HCEC 1CT (cell line): Measurements from ENCODE around the gene HDLBP.
"Not testable (repeated sequence)": the region's sequence is repeated elsewhere in the genome, so short reads cannot be mapped to it uniquely, and the experiment has no call there.

Experiments used
- DNase-seq: peaks from one replicate; pipeline ENCODE4 v3.0.0-alpha.2; 2017

The HDLBP gene

DNA sequence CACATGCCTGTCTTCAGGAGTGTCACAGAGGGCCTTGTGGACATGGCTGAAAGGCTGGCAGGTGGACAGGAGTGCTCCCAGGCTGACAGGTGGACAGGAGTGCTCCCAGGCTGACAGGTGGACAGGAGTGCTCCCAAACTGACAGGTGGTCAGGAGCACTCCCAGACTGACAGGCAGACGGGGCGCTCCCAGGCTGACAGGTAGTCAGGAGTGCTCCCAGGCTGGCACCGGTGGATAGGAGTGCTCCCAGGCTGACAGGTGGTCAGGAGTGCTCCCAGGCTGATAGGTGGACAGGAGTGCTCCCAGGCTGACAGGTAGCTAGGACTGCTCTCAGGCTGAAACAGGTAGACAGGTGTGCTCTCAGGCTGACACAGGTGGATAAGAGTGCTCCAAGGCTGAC lies 110.4 kb downstream of the HDLBP start:
- DNase-seq, result no peak

DNA sequence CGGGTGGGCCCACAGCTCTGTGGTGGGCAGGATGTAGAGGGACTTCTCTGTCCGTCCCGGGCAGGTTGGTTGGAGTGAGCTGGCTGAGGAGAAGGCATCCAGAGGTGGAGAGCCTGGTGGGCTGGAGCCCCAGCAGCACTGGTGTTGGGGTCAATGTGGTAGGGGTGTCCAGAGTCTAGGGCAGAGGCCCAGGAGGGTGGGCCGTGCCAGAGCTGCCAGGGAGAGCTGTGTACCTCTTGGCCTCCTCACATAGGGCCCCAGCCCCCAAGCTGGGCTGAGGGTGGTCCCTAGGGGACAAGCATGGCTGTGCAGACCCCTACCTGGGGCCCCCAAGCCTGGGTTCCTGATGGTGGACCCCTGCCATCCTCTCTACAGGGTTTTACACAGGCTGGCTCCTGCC lies 111.0 kb downstream of the HDLBP start:
- no peak for DNase-seq

DNA sequence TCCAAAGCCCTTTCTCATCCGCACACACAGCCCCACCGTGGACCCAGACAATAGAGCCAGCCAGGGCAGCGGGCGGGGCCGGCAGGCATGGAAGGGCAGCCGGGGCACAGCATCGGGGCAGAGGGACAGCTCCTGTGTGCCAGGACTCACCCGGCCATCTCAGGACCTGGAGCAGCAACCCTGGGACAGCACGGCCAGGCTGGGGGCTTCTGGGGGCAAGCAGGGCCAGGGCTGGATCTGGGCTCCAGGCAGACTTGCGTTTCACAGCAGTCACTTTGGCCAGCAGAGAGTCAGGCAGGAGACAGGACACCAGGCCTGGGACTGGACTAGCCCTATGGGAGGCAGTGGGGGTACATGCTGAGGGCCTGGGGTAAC lies 111.5 kb downstream of the HDLBP start:
- DNase-seq, result no peak

DNA sequence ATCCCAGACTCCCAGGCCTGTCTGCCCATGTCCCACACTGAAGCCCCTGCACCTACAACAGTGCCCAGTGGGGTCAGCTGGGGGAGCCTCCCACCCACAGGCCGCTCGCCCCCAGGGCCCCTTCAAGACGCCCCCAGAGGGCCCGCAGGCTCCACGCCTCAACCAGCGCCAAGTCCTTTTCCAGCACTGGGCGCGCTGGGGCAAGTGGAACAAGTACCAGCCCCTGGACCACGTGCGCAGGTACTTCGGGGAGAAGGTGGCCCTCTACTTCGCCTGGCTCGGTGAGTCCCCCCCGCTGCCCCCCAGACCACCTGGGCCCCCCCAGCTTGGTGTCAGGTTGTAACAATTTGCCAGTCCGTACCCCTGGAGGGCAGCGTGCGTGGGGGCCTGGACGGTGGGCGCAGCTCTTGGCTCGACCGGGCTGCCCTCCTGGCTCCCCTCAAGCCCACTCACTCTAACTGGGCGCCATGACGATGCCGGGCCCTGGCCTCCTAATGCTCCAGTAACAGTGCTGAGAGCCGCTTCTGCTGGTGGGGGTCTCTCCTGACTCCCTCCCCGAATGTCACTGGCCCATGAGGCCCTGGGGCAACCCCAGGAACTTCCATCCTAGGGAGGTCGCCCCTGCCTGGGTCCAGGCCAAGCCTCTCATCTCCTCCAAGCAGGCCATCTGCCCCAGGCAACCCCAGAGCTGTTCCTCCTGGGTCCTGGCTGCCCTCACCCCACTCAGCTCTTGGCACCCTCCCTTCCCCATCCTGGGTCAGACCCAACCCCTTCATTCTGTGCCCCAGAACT lies 112.1 kb downstream of the HDLBP start:
- no peak for DNase-seq

DNA sequence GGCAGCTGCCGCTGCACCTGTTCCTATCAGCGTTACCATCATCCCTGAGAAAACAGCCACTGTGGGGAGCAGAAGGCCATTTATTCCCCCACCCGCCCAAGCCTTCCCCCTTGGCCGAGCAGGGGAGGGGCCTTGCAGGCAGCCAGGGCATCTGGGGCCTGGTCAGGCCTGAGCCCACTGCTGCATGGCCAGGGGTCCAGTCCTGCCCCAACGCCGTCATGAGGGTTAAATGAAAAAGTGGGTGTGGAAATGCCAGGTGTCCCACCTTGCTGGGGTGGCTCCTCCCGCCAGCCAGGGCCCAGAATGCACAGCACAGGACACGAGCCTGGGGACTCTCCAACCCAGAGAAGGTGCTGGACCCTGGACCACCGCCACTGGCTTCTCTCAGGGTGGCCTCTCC lies 112.8 kb downstream of the HDLBP start:
- DNase-seq, result no peak

DNA sequence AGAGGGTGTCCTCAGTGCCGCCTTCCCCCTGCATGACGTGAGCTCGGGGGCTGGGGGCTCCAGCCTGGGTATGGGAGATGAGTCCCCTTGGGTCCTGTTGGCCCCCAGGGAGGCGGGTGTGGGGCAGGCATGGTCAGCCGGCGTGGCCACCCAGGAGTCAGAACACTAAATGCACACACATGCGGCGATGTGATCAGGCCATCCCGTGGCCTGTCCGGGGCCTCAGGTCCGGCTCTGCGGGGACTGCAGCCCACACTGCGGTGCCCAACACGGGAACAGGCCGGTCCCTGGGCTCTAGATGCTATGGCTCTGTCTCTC lies 113.2 kb downstream of the HDLBP start:
- no peak for DNase-seq

DNA sequence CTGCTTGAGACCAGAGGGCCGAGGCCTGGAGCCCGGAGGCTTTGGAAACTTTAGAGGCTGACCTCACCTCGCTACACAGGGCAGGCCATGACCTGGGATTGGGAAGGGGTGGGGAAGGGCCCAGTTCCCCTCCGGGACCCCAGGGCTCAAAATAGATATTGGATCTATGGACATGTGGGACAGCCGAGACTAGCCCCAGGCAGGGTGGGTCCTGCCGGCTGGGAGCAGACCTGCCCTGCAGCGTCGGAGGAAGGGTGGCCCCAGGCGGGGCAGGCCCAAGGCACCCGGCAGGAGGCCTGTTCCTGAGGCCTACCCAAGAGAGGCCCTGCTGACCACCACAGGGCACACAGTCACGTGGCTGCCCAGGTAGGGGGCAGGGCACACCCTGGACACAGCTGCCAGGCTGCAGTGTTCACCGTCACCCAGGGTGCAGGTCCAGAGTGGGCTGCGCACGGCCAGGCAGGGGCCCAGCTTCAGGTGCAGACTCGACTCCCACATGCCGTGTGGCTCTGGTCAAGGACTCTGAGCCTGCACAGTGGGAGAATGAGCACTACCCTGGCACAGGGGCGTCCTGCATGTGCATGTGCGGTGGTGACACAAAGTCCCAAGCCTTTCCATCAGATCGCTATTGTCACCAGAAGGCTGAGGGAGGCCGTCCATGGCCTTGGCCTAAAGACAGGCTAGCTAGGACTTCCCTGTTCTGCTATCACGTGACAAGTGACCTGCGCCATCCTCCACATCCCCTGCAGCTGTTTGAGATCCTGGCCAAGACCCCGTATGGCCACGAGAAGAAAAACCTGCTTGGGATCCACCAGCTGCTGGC lies 113.8 kb downstream of the HDLBP start:
- DNase-seq, result no peak

DNA sequence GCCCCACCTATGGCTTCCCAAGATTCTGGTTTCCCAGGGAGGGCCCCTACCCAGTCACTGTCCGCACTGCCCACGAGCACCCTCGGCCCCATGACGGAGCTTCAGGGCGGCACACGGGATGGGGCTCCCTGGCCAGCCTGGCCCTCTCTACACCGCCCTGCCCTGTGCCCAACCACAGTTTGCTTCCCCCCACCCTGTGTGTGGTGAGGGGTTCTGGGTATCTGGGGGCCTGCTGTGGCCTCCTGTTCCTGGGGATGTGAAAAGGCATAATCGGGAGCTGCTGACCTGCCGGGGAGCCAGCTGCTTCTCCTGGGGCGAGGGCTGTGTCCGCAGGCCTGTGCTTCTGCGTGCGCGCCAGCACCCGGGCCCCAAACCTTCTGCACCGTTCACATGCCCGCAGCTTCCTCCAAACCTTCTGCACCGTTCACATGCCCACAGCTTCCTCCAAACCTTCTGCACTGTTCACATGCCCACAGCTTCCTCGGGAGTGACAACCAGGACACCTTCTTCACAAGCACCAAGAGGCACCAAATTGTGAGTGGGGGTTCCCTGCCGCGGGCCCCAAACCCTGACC lies 114.6 kb downstream of the HDLBP start:
- no peak for DNase-seq

DNA sequence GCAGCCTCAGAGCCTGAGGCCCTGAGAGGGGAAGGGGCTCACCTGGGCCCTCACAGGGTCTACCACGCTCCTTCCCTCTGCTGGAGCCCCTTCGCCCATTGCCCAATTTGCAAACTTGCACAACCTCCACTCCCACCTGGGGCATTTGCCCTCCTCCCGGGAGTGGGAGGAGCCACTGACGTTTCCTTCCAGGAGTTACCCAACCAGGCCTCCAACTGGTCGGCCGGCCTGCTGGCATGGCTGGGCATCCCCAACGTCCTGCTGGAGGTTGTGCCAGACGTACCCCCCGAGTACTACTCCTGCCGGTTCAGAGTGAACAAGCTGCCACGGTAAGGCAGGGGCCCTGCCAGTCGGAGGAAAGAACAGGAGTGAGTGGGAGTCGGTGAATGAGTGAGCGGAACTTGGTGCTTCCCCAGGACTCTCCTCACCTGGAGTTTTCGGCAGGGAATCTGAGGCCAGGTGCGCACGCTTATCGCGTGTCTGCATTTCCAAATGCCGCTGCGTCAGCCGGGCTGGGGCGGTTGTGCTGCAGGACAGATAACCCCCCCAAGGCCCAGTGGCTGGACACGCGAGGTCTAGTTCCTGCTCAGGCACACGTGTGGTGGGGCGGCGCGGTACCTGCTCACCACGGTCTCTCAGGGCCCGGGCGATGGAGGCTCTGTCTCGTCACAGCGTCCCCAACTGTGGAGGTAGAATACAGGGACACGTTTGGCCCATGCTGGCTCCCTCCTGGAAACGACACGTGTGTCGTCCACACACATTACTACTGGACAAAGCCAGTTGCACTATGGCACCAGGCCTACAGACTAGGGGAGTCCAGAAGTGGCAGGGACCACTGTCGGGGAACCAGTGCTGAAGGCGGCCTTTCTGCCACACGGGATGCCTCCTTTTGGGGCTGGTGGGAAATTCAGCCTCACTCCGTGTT lies 115.3 kb downstream of the HDLBP start:
- no peak for DNase-seq

DNA sequence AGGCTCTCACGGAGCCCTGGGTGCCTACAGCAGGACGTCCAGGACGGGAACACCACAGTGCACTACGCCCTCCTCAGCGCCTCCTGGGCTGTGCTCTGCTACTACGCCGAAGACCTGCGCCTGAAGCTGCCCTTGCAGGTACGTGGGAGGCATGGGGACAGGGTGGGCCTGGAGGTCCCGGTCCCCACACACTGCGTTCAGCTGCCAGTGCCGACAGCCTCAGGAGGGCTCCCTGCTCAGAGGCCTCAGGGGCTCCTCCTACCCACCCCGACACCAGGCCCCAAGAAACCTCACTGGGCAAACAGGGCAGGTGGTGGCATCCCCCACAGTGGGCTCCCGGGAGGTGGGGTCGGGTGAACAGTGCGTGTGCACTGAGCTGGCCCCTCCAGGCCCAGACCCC lies 116.2 kb downstream of the HDLBP start:
- no peak for DNase-seq

DNA sequence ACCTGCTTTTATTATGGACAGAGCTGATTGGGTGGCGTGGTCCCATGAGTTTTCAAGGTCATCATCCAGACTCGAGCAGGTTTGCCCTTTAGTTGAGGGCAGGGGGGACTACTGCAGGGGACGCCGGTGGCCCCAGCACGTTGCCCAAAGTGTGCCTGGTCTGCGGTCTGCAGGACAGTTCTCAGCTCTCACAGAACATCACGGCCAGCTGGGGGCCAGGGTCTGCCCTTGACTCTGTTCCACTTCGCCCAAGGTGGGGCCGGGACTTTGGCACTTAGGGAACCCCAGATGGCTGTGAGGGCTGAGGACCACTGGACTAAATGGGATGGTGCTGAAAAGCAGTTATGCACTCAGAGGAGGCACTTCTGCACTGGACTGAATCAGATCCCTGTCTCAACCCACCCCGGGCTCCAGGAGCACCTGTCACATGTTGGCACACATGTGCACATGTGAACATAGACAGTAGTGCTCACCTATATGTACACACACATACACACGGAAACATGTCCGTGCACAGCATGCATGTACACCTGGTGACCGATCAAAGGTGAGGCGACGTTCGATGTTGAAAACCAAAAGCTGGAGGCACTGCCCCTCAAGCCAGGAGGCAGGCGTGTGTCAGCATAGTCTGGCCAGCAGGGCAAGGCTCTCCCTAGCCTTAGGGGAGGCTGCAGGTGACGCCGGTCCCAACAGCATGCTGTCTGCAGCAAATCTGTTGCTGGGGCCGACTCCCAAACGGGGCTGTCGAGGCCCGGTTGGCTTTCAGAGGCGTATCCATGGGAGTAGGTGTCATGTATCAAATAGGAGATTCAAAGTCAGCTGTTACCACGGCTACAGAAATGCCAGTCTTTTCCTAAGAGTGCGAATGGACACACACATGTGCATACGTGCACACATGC lies 116.8 kb downstream of the HDLBP start:
- no peak for DNase-seq

DNA sequence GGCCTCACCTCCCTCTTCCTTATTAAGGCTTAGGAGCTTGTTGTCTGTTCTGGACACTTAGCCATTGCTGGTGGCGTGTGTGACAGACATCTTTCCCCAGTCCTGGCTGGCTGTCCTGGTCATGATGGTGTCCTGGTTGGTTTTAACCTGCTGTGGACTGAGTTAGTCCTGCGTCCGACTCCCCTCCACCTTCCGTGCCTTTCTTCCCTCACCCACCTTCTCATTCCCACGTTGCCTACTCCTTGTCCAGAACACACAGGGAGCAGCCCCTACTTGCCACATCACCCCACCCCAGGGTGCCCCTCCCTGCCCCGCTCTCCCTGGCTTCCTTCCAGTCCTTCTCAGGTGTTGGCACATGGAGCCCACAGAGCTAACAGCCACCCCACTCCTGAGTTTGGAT lies 117.5 kb downstream of the HDLBP start:
- no peak for DNase-seq

DNA sequence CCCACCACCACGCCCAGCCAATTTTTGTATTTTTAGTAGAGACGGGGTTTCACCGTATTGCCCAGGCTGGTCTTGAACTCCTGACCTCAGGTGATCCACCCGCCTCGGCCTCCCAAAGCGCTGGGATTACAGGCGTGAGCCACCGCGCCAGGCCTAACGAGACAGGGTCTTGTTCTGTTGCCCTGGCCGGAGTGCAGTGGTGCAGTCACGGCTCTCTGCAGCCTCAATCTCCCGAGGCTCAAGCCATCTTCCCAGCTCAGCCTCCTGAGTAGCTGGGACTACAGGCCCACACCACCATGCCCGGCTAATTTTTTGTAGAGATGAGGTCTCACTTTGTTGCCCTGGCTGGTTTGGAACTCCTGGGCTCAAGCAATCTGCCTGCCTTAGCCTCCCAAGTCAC lies 118.2 kb downstream of the HDLBP start:
- DNase-seq, result not testable (repeated sequence)

DNA sequence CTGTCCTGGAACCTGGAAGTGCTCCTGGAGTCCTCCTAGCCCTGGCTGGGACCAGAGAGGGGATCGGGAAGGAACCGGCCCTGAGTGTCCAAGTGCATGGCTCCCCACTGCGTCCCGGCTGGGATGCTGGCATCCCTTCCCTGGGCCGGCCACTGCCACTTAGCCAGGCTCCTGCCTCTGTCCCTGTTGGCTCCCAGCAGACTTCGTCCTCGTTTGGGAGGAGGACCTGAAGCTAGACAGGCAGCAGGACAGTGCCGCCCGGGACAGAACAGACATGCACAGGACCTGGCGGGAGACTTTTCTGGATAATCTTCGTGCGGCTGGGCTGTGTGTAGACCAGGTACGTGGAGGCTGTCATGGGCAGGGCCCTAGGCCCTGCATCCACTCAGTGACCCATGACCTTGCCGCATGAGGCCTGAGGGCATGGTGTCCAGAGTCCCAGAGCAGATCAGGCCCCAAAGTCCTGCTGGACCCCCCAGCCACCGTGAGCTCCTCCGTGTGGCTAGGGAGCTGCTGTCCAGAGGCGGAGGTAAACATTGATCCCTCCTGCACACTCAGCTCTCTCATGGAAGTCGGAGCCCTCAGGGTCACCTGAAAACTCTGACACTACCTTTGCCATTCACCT lies 119.9 kb downstream of the HDLBP start:
- DNase-seq, result no peak

DNA sequence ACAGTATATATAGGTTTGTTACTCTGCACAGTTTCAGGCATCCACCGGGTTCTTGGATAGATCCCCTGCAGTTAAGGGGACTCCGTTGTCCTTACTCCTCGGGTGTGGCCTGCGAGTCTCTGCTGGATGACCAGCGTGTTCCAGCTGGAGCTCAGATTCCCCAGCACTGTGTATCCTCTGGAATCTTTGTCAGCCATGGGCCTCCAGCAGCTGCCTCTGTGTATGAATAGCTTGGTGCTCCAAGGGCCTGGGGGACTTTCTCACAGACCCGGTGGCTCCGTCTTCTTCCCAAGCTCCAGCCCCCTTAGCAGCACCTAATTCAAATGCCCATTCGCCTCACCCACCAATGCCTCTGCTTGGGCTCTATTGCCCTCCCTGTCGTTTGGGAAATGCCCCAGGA lies 120.7 kb downstream of the HDLBP start:
- no peak for DNase-seq

DNA sequence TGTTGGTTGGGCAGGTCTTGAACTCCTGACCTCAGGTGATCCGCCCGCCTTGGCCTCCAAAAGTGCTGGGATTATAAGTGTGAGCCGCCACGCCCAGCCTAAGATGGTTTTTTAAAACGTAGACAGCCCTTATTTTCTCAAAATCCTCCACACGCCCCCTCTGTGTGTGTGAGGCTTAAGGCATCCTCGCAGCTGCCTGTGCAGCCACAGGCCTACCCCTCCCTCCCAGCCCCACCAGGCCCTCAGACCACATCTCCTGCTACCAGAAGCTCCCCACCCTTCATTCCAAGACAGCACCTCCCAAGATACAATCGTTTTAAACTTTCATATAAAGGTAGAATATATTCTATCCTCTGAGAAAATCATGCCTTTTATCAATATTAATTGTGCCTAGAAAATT lies 122.2 kb downstream of the HDLBP start:
- DNase-seq, result no peak

DNA sequence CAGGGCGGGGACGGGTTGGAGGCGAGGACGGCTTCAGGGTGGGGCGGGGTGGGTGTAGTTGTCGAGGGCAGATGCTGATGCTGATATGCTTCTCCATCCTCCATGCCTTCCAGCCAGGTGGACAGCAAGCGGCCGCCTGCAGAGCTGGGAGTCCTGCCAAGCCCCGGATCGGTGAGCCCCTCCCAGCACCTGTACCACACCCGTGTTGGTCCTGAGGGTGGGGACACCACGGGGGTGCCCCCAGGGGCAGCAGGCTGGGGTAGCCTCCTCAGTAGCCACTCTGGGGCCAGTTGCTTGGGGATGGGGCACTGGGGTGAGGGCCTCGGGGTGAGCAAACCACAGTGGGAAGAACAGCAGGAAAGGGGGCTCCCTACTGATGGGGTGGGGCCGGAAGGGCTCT lies 124.4 kb downstream of the HDLBP start:
- DNase-seq, result no peak

DNA sequence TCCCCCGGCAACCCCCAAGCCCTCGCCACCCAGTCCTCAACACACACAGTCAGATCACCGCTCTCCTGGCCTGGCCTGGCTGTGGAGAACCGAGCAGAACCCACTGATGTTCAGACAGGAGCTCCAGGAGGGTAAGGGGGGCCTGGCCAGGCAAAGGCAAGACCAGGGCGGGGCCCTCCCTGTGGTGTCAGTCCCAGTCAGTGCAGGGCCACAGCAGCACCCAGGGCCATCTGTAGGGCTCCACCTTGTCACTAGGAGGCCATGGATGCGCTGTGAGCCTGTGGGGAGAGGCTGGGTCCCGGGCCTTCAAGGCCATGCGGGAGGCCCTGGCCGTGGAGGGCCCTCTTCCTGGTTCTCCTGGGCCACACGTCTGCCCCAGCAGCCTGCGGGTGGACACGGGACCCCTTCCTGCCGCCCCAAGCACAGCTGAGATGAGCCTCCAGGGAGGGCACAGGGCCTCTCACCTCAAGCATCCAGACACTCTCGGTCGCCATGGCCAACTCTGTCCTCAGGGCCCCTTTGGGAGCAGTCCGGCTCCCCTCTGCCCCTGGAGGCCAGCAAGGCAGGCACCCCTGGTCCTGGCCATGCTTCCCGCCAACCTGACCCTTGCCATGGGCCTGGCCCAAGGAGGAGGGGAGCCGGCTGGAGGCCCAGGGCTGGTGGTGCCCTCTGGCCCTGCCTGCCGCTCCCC lies 125.0 kb downstream of the HDLBP start:
- DNase-seq, result no peak

DNA sequence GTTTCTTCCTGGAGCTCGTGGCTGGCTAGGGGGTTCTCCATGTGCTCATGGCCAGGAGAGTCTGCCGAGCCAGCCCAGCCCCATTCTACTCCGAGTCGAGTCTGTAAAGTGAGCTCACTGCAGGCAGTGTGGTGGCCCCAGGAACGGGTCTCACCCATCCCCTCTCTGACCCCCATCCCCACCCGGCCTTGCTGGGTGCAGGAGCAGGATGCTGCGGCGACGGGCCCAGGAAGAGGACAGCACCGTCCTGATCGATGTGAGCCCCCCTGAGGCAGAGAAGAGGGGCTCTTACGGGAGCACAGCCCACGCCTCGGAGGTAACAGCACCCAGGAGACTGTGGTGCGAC lies 125.6 kb downstream of the HDLBP start:
- no peak for DNase-seq

DNA sequence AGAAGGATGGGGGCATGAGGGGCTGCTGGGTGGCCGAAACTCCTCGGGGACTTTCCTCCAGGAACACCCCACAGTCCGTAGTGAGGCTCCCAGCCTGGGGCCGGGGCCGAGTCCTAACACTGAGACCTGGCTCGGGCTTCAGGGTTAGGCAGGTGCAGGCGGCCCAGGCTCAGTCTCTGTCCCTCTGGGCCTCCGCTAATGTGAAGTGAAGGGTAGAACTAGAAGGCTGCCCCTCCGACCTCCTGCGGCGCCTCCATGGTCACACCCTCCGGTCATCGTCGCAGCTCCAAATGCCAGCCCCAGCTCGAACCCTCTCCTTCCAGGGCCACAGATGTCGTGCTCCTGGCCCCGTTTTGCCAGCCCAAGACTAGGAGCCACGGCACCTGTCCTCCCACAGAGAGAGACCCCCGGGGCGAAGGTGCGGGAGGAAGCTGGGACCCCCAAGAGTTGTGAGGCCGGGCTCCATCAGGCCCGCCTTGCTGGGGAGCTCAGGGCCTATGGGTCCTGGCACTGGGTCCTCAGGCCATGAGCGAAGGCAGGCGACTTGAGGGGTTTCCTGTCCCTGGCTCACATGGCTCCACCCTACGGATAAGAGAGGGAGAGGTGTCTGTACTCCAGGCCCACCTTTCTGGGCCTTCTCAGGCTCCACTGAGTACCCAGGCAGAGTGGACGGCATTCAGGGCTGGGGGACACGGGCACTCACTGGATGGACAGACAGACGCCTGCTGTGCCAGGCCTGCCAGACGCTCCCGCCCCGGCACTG lies 126.2 kb downstream of the HDLBP start:
- no peak for DNase-seq
